PC-9 (cell line): ENCODE measurements around the gene TTC39A. TPM values are rescaled to one million over a fixed set of nuclear protein-coding genes. Genes with fewer than 3 reads are reported as not detected.

Experiments
- BruUV-seq: library from RNA; stranded (reverse); fragments of 400-500 nt; replicated peaks from 2 replicates; lab custom pipeline; 2021; lab: Mats Ljungman, UMichigan
- CTCF ChIA-PET: fragments of 300-600 bp; sonication (Branson Sonifier 250); formaldehyde crosslinking; loops from one replicate; lab custom pipeline; 2022; ENCODE audit warnings: antibody characterized with exemption; lab: Charles Lee
- POLR2A ChIA-PET: fragments of 300-600 bp; sonication (Branson Sonifier 250); formaldehyde crosslinking; loops from one replicate; lab custom pipeline; 2022; ENCODE audit warnings: antibody characterized with exemption; ENCODE audit not compliant: unreplicated experiment; lab: Charles Lee
- DNase-seq, 2 experiments: peaks; one replicate each; pipeline versions ENCODE4 v3.0.0 to v3.0.0-alpha.2; 2015 to 2022; ENCODE audit warnings: mixed read lengths in 1 of 2
- H2AFZ ChIP-seq: fragments of 200-600 bp; sonication (generic); 2 replicates; pipeline ENCODE4 v1.8.1; 2017; ENCODE audit warnings: antibody characterized with exemption
- H3F3A ChIP-seq: fragments of 200-600 bp; sonication (generic); 2 replicates; pipeline ENCODE4 v1.8.1; 2017; ENCODE audit warnings: antibody characterized with exemption, mild to moderate bottlenecking, low read depth; ENCODE audit not compliant: insufficient read depth
- H3K27ac ChIP-seq: fragments of 200-600 bp; sonication (generic); 2 replicates; pipeline ENCODE4 v1.6.1; 2016; ENCODE audit warnings: mixed run types
- H3K27me3 ChIP-seq: fragments of 200-600 bp; sonication (generic); 2 replicates; pipeline ENCODE4 v1.6.1; 2016; ENCODE audit warnings: low read depth, mixed run types; ENCODE audit not compliant: insufficient read depth
- H3K36me3 ChIP-seq: fragments of 200-600 bp; sonication (generic); 2 replicates; pipeline ENCODE4 v1.6.1; 2016; ENCODE audit warnings: low read depth, mixed run types
- H3K4me1 ChIP-seq: fragments of 200-600 bp; sonication (generic); replicated peaks from 2 replicates; pipeline ENCODE4 v1.6.1; 2016; ENCODE audit warnings: mixed run types; ENCODE audit not compliant: insufficient read depth
- H3K4me2 ChIP-seq: fragments of 200-600 bp; sonication (generic); 2 replicates; pipeline ENCODE4 v1.6.1; 2017; ENCODE audit warnings: mixed run types
- H3K4me3 ChIP-seq: fragments of 200-600 bp; sonication (generic); 2 replicates; pipeline ENCODE4 v1.6.1; 2016; ENCODE audit warnings: mixed run types
- H3K79me2 ChIP-seq: fragments of 200-600 bp; sonication (generic); 2 replicates; pipeline ENCODE4 v1.6.1; 2017; ENCODE audit warnings: low read depth, mixed run types
- H3K9me2 ChIP-seq: fragments of 200-600 bp; sonication (generic); 2 replicates; pipeline ENCODE4 v1.8.1; 2017; ENCODE audit warnings: mild to moderate bottlenecking; ENCODE audit not compliant: insufficient read depth
- H3K9me3 ChIP-seq: fragments of 200-600 bp; sonication (generic); 2 replicates; pipeline ENCODE4 v1.8.1; 2016; ENCODE audit warnings: low read depth; ENCODE audit not compliant: insufficient read depth
- H4K20me1 ChIP-seq: fragments of 200-600 bp; sonication (generic); 2 replicates; pipeline ENCODE4 v1.8.1; 2017; ENCODE audit not compliant: insufficient read depth
- EZH2 ChIP-seq: fragments of 200-600 bp; sonication (generic); IDR thresholded peaks from 2 replicates; pipeline ENCODE4 v1.8.0; 2017; ENCODE audit warnings: antibody characterized with exemption, low read depth
- intact Hi-C: fragments of 100-400 bp; cut with micrococcal nuclease; formaldehyde crosslinking; loops from one replicate; pipeline ENCODE4 v1.10.0; 2022; ENCODE audit not compliant: unreplicated experiment
- total RNA-seq: library from RNA; stranded (reverse); gene quantifications from 2 replicates; pipeline ENCODE4 v1.2.3, GENCODE V29; 2021
- TF ChIP-seq, protein P1 (sequence below): fragments of 200-600 bp; sonication (generic); conservative IDR thresholded peaks from 2 replicates; pipeline ENCODE4 v1.6.1; 2017; ENCODE audit warnings: mixed run types, antibody characterized with exemption, mild to moderate bottlenecking, moderate library complexity

TTC39A gene
- total RNA-seq, 1 experiment from 2014 or later: 7.3 TPM

DNA sequence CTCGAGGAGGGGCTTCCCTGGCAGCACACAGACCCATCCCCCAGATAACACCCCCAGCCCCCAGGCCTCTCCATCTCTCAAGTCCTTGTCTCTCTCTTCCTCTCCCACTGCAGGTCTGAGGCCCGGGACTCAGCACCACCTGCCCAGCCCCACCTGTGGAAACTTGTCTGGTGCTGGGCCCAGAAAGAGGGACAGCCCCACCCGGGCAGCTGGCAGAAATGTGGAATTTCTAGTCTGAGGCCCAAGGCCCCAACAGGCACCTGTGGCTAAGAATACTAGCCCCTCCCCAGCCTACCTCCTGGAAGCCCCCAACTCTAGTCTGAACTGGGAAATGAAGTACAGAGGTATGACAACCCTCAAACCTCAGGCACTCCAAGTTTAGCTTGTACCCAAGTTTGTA lies 15.4 kb downstream of the TTC39A start:
- TF ChIP-seq EZH2: no peak
- TF ChIP-seq, protein P1, sequence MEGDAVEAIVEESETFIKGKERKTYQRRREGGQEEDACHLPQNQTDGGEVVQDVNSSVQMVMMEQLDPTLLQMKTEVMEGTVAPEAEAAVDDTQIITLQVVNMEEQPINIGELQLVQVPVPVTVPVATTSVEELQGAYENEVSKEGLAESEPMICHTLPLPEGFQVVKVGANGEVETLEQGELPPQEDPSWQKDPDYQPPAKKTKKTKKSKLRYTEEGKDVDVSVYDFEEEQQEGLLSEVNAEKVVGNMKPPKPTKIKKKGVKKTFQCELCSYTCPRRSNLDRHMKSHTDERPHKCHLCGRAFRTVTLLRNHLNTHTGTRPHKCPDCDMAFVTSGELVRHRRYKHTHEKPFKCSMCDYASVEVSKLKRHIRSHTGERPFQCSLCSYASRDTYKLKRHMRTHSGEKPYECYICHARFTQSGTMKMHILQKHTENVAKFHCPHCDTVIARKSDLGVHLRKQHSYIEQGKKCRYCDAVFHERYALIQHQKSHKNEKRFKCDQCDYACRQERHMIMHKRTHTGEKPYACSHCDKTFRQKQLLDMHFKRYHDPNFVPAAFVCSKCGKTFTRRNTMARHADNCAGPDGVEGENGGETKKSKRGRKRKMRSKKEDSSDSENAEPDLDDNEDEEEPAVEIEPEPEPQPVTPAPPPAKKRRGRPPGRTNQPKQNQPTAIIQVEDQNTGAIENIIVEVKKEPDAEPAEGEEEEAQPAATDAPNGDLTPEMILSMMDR: no peak
- H3K36me3 ChIP-seq: no peaks in the 10 kb centered on the region
- H3K27me3 ChIP-seq: no peaks in the 10 kb centered on the region
- no peaks in the 10 kb centered on the region for H4K20me1 ChIP-seq
- BruUV-seq: no TSS peak
- H3K27ac ChIP-seq: peak overlapping the region; percentile 99
- intact Hi-C loops: no loop called here
- DNase-seq: no peak
- H3K9me3 ChIP-seq: no peaks in the 10 kb centered on the region
- peaks cover 23% of the 10 kb centered on the region for H3F3A ChIP-seq
- POLR2A ChIA-PET: interaction anchor here (0.5 to 0.6 kb wide), 3 partner anchors 12 to 52 kb away, joined by 3 to 21 read pairs (median 15); no protein-coding TSS in a partner anchor
- H3K4me1 ChIP-seq: peaks cover 32% of the 10 kb centered on the region
- no peaks in the 10 kb centered on the region for H3K9me2 ChIP-seq
- peak overlapping the region; percentile 82 for H3K4me2 ChIP-seq
- H2AFZ ChIP-seq: no peak overlapping the region
- H3K4me3 ChIP-seq: no peak overlapping the region
- CTCF ChIA-PET: no interaction called here
- no peaks in the 10 kb centered on the region for H3K79me2 ChIP-seq

DNA sequence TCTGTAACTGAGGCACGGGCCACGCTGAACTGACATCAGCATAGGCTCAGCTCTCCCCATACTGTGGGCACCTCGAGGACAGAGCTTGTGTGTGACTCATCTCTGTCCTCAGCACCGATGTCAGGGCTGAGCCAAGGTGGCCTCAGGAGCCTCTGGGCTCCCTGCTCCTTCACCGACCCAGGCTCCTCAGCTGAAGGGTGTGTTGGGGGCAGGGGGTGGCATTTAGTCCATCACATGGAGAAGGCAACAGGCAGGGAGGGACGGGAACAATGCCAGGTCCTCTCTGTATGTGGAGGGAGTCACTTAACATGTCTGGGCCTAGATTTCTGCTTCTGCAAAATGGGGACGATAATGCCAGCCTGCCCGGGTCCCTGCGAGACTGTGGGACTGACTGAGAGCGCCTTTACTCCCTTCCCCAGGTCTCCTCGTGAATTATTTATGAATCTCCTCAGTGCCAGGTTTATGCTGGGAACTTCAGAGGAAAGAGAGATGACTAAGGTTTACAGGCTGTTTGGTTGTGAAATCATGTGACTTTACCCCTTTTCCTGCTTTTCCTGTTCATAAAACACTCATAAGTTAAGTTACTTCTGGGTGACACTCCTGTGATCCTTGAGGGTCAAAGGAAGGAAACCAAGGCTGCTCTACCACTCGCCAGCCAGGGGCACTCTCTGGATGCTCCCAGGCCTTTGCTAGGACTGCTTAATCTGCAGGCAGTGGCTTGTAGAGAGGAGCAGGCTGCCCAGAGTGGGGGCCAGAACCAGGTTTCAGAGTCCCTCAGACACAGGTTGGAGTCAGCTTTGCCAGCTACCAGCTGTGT lies 16.2 kb downstream of the TTC39A start:
- ChIA-PET POLR2A (interaction anchor here (0.6 kb wide), 1 partner anchor 13 kb away, joined by 15 read pairs; no protein-coding TSS in a partner anchor), CTCF (no interaction called here)
- peak overlapping the region; percentile 82 for H3K4me2 ChIP-seq
- H4K20me1 ChIP-seq: no peaks in the 10 kb centered on the region
- peak overlapping the region; percentile 99 for H3K27ac ChIP-seq
- no peaks in the 10 kb centered on the region for H3K79me2 ChIP-seq
- TF ChIP-seq, protein P1: no peak
- no peak for TF ChIP-seq EZH2
- H3K36me3 ChIP-seq: no peaks in the 10 kb centered on the region
- H2AFZ ChIP-seq: peak overlapping the region; percentile 72
- intact Hi-C loops: no loop called here
- H3K9me3 ChIP-seq: no peaks in the 10 kb centered on the region
- peaks cover 23% of the 10 kb centered on the region for H3F3A ChIP-seq
- no peaks in the 10 kb centered on the region for H3K9me2 ChIP-seq
- BruUV-seq: TSS peak; percentile 78
- peak; percentile 42 to 93 for DNase-seq
- peak overlapping the region; percentile 22; the same call in 1 of the 2 replicates for H3K4me3 ChIP-seq
- H3K27me3 ChIP-seq: no peaks in the 10 kb centered on the region
- H3K4me1 ChIP-seq: peaks cover 32% of the 10 kb centered on the region

DNA sequence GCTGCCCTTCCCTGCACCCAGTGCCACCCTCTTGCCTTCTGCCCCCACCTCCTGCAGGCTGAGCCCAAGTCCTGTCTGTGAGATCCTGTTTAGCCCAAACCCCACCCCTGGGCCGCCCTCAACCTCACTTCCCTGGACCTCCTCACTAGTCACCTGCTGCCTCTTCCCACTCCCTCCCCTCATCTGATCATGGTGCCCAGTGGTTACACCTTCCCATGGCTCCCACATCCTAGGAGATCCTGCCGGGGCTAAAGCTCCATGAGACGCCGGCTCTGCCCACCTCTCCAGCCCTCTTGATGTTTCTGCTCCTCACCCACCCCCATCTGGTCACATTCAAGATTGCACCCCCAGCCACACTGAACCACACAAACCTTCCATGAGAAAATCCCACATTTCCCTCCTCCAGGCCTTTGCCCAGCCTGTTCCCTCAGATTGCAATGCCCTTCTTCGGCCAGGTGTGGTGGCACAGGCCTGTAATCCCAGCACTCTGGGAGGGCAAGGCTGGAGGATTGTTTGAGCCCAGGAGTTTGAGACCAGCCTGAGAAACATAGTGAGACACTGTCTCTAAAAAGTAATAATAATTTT lies 17.0 kb downstream of the TTC39A start:
- peak overlapping the region; percentile 82 for H3K4me2 ChIP-seq
- no peaks in the 10 kb centered on the region for H3K9me3 ChIP-seq
- TF ChIP-seq EZH2: no peak
- TF ChIP-seq, protein P1: peak; percentile 47; the same call in 1 of the 2 replicates
- H3K4me3 ChIP-seq: no peak overlapping the region
- no peaks in the 10 kb centered on the region for H3K27me3 ChIP-seq
- no peaks in the 10 kb centered on the region for H3K9me2 ChIP-seq
- peak overlapping the region; percentile 99 for H3K27ac ChIP-seq
- peaks cover 32% of the 10 kb centered on the region for H3K4me1 ChIP-seq
- H4K20me1 ChIP-seq: no peaks in the 10 kb centered on the region
- ChIA-PET POLR2A (no interaction called here), CTCF (no interaction called here)
- H3K36me3 ChIP-seq: no peaks in the 10 kb centered on the region
- BruUV-seq: no TSS peak
- no peaks in the 10 kb centered on the region for H3K79me2 ChIP-seq
- intact Hi-C loops: no loop called here
- H3F3A ChIP-seq: peaks cover 23% of the 10 kb centered on the region
- DNase-seq: no peak
- no peak overlapping the region for H2AFZ ChIP-seq
